CD4-positive, alpha-beta T cell treated with Interleukin-6 at 100 ng/mL for 8 hours (primary cell): Measurements from ENCODE around the gene DMWD.

ENCODE experiments used
- DNase-seq: peaks from one replicate; pipeline ENCODE4 v3.0.0-alpha.2; 2020; ENCODE audit warnings: mixed read lengths, low spot score

DMWD gene

DNA sequence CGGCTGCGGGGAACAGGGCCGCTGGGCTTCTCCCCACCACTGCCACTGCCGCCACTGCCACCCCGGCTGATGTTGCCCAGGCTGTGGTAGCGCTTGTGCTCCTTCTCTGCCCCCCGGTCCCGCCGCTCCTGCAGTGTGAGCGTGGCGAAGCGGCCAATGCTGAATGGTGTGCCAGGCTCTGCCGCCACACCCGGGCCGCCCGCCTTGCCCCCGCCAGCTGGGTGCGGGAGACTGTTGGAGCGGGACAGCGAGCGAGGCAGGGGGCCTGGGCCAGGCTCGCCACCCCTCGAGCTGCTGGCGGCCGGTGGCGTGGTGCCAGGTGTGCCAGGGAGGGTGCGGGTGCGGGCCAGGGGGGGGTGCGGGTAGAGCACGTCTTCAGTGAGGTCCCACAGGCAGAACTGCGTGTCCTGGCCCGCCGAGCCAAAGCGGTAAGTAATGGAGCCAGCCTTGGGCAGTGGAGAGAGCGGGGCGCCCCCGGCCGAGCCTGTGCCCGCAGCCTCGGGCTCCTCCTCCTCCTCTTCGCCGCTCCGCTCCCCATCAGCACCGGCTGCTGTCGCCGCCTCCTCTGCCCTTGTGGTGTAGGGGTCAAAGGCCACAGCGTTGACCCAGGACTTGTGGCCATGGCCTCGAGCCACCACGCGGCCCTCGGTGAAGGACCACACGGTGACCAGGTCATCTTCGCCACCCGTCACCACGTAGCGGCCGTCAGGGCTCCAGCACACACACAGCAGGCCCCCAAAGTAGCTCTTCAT, 6.7 kb downstream of the DMWD start:
- DNase-seq, result no peak

DNA sequence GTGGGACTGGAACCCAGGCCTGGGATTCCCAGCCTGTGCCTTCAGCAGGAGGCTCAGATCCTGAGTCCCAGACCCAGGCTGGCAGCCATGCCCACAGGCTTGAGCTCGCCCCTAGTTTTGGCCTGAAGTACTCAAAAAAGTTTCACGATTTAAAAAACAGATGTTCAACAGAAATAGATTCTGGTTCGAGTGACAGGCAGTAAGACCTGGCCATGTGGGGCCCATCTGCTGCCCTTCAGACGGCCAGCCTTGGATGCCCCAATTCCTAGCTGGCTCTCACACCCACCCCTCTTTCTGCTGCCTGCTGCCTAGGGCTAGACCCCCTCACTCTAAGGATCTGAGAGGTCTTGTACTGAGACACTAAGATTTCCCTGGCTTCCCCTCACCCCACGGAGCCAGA, 7.5 kb downstream of the DMWD start:
- no peak for DNase-seq

- DNase-seq, result no peak
These were observed 8.5 kb downstream of the DMWD start for GRCh38 chr19:45784096-45784495.

- no peak for DNase-seq
These were observed 9.5 kb downstream of the DMWD start for GRCh38 chr19:45782820-45783785.

DNA sequence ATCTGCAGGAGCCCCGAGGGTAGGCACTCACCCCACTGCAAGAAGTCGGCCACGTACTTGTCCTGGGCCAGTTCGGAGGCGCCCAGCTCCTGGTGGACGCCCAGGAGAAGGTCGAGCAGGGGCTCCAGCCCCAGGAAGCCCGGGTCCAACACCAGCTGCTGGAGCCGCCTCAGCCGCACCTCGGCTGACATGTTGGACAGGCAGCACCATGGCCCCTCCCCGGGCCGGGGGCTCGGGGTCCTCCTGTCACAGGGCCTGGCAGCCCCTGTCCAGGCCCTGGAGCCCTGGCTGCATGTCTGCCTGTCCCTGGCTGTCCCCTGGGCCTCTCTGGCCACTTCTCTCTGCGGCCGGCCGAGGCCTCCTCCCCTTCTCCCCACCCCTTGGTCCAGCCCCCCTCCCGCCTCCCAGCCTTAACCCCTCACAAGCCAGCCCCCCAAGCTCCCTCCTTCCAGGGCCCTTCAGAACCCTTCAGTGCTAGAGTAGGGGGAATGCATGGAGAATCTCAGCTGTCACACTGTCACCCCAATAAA, 10.4 kb downstream of the DMWD start, which contains the start of gene DMPK:
Gene DMPK, minus strand, starts transcription at position 329 of the 530 bp plus-strand sequence. Its CDS starts 138 bp downstream, at position 191.
- no peak for DNase-seq

DNA sequence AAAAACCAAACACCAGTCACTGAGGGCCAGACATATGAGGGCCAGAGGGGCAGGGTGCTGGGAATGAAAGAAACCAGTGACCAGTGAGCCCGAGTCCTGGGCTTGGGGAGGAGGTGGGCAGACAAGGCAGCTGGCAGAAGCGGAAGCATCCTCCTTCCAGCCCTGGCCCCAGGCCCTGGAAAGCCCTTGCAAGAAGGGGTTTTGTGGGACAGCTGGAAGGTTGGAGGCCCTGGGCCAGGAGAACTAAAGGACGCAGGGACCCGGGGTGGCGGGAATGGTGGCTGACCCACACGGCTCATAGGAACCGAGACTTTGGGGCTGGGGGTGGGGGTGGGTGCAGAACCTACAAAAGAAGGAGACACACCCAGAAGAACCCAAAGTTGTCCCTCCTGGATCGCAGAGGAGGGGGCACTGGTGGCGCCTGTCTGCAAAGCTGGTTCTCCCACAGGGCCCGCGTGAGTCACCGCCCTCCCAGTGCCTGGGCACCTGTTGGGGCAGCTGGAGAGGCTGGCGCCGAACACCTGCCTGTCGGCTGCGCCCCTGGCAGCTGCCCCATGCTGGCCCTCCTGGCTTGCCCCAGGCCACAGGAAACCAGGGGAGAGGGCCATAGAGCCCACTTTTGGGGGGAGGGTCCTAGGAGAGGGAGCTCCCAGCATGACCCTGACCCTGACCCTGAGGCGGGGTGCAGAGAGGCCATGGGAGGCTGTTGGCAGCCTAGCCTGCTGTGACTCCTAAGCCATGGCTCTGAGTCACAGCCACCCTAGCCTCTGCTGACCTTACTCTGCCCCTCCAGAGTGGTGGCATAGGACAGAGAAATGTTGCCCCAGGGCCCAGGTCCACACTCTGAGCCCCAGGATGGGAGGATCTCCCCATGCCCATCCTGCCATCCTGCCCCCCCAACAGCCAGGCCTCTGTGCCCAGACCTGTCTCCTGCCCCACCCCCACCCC, 11.2 kb downstream of the DMWD start:
- DNase-seq, result no peak

DNA sequence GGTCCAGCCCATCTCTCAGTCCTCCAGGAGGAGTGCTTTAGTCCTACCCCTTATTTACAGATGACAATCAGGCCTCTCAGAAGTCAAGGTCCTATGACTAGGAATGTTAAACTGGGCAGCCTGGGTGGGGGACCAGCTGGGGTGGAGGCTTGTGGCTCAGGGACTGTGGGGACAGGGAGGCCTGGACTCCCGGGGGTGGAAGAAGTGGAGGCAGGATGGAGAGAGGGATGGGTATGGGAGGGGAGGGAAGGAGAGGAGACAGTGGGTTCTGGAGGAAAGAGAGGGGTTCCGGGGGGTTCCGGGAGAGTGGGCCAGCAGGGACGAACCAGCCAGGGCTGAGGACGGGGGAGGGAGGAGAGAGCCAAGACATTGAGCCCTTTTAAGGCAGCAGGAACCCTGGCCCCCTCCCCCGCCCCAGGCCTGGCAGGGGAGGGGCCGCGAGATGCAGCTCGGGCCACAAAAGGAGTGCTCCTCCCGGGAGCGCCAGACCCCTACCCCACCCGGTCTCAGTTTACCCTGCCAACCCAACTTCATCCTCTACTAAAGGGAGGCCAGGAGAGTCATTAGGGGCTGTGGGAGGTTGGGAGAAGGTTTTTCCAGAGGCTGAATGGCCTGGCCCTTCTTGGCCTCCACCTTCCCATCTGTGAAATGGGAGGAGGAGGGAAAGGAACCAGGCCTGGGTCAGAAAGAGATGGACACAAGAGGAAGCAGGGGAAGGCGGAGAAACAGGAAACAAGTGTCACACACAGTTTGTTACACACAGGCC, 12.0 kb downstream of the DMWD start:
- no peak for DNase-seq

DNA sequence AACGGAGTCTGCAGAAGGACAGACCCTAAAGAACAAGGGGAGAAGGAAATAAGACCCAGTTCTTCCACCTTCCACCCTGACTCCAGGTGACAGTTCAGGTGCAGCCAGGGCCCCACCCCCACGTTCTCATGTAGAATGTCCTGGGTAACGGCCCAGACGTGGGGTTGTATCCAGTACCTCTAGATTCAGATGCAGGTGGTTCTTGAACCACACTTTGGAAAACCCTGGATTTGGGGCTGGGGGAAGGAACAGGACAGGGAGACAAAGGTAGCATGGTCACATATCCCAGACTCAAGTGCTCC, 12.5 kb downstream of the DMWD start:
- DNase-seq, result no peak

DNA sequence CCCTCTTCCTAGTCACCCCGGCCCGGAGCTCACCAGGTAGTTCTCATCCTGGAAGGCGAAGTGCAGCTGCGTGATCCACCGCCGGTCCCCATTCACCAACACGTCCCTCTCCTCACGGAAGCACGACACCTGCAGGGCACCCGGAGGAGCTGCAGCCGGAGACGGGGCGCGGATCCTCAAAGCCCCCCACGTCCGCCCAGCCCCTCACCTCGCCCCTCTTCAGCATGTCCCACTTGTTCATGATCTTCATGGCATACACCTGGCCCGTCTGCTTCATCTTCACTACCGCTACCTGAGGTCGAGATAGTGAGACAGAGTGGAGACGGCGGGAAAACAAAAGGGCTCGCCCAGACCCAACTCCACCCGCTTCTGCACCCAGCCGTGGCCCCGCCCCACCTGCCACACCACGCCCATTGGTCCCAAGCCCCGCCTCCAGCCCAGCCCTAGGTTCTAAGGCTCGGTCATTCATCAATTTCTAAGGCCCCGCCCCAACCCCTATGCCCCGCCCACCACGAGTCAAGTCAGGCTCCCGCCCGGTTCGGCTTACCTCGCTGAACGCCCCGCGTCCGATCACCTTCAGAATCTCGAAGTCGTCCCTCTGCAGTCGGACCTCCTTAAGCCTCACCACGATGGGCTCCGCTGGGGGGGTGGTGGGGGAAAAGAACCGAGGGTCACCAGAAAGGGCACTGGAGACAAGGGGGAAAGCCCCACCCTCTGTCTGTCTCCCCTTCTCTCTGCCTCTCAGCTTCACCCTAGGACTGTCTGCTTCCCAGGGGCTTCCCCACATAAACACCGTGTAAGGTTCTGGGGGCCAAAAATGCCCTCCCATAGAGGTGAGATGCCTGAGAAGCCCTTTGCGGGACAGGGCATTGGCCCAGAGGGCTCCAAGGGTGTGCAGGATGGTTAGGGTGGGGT, 13.2 kb downstream of the DMWD start:
- DNase-seq, result peak; percentile 55

DNA sequence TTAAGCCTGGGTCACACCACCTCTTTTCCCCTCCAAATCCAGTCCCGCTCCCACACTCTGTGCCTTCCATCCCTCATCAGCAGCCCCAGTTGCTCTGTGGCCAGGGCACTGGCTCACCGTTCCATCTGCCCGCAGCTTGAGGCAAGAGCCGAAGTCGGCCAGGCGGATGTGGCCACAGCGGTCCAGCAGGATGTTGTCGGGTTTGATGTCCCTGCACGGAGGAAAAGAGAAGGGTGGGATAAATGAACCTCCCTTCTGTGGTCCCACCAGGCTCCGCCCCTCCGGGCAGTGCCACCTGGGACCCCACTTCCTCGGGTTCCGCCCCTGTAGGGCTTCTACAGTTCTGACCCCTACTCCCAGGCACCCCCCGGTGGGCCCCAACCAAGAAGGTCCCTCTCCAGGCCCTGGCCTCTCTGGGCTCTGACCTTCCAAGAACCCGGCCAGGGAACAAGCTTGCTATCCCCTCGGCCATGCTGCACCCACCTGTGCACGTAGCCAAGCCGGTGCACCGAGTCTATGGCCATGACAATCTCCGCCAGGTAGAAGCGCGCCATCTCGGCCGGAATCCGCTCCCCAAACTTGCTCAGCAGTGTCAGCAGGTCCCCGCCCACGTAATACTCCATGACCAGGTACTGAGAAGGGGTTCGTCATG, 14.5 kb downstream of the DMWD start:
- no peak for DNase-seq

- DNase-seq, result no peak
These were observed 15.2 kb downstream of the DMWD start for GRCh38 chr19:45777395-45777961.

DNA sequence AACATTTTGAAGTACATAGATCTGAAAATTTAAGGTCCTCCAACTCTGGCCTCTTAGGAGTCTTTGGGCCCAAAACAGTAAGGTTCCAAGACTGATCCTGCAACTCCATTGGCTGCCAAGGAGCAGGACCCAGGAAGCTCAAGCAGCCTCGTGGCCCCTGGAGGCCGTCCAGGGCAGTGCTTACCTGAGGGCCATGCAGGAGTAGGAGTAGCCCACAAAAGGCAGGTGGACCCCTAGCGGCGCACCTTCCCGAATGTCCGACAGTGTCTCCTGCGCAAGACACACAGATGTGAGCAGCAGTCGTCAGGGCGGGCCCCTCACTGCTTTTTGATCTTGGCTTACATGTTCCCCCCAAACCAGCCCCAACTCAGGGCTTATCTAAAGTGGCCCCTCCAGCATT, 17.9 kb downstream of the DMWD start:
- DNase-seq, result no peak

- DNase-seq, result no peak
These were observed 19.3 kb downstream of the DMWD start for GRCh38 chr19:45773384-45773783.

DNA sequence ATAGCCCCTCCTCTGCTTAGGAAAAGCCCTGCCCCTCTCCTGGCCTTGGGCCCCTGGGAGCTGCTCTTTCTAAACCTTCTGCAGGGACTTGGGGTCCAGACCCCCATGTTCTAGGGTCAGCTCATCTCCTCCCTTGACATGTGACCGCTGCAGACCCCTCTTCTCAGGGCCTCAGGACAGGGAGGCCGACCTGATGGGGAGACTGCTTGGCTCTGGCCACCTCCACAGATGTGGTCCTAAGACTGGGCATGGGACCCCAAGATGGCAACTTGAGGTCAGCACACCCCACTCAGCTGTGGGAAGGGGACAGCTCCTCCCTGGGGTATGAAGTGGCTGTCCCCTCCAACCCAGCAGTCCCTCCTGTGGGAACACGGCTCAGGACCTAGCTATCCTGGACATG, 19.7 kb downstream of the DMWD start:
- no peak for DNase-seq

DNA sequence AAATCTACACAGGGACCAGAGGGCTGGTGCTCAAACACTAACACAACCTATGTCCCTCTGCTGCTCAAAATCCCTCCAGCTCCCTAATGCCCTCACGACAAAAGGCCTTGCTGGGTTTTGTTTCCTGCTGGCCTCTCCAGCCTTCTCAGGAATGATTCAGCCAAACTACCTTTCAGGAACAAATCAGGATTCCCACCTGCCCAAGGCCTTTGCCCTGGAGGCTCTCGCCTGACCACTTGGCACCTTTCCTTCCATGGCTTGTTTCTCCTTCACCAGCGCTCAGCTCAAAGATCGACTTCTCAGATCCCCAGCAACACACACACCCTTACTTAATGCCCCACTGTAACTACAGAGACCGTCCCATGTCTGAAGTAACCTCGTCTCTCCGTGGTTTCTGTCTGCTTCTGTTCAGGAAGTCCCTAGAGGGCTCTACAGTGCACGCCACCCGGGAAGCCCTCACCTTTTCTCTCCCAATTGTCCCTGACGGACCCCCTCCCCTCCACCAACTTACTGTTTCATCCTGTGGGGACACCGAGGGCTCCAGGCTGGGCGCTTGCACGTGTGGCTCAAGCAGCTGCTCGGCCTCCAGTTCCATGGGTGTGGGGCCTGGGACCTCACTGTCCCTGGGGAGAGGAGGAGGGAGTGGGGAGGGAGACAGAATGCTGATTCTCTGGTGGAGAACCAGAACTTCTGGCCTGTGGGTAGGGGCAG, 20.4 kb downstream of the DMWD start:
- DNase-seq, result no peak

GRCh38 chr19:45771311-45771933, 21.2 kb downstream of the DMWD start:
- DNase-seq, result no peak

DNA sequence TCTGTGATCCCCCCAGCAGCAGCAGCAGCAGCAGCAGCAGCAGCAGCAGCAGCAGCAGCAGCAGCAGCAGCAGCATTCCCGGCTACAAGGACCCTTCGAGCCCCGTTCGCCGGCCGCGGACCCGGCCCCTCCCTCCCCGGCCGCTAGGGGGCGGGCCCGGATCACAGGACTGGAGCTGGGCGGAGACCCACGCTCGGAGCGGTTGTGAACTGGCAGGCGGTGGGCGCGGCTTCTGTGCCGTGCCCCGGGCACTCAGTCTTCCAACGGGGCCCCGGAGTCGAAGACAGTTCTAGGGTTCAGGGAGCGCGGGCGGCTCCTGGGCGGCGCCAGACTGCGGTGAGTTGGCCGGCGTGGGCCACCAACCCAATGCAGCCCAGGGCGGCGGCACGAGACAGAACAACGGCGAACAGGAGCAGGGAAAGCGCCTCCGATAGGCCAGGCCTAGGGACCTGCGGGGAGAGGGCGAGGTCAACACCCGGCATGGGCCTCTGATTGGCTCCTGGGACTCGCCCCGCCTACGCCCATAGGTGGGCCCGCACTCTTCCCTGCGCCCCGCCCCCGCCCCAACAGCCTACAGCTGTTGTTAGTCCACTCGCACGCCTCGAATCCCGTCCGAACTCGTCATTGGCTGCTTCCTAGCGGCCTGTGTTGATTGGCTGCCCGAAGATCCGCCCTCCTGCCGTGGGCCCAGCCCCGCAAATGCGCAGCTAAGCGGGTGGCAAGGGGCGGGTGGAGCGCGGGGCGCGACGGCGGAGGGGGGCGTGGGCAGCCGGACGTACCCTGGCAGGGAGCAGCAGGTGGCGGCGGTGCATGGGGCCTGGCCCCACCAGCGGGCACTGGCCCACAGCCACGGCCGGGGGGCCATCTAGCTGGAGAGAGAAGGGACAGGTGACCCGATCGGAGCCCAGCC, 22.2 kb downstream of the DMWD start:
- DNase-seq, result peak; percentile 89
